Stomach (tissue), 9 donors: ENCODE measurements around the gene FMN2. TPM values are rescaled to one million over a fixed set of nuclear protein-coding genes. Genes with fewer than 3 reads are reported as not detected.

Experiments used
- DNase-seq, 2 donors: peaks; one replicate each; pipeline versions ENCODE4 v3.0.0 to v3.0.0-alpha.2; 2013 to 2019
- H3K27ac ChIP-seq, 5 donors: fragments of 200-600 bp in 4 of 5; sonication (generic) in 4 of 5; one replicate each; pipeline ENCODE4 v1.5.1; 2013 to 2019; ENCODE audit warnings: mild to moderate bottlenecking in 1 of 5, moderate library complexity in 1 of 5
- H3K27me3 ChIP-seq, 3 donors: fragments of 200-600 bp; sonication (generic); one replicate each; pipeline ENCODE4 v1.5.1; 2017 to 2019; ENCODE audit warnings: mixed run types in 1 of 3
- H3K36me3 ChIP-seq, 4 donors: fragments of 200-600 bp; sonication (generic); 1 replicate in 3 of 4; 2 replicates in 1 of 4; pipeline ENCODE4 v1.5.1; 2016 to 2019
- H3K4me1 ChIP-seq, 4 donors: fragments of 200-600 bp; sonication (generic); one replicate each; pipeline ENCODE4 v1.5.1; 2016 to 2019
- H3K4me3 ChIP-seq, 4 donors: fragments of 200-600 bp; sonication (generic) in 3 of 4; one replicate each; pipeline ENCODE4 v1.5.1; 2016 to 2019; ENCODE audit warnings: mild to moderate bottlenecking in 1 of 4
- H3K9me3 ChIP-seq, 4 donors: fragments of 200-600 bp; sonication (generic); one replicate each; pipeline ENCODE4 v1.5.1; 2016 to 2019
- EP300 ChIP-seq: sonication (generic); formaldehyde crosslinking; IDR thresholded peaks from one replicate; pipeline ENCODE4 v1.6.1; 2017; ENCODE audit warnings: antibody characterized with exemption
- POLR2A ChIP-seq, 4 donors: fragments of 450-650 bp; IDR thresholded peaks; one replicate each; pipeline ENCODE4 v1.6.1; 2016; ENCODE audit warnings: antibody characterized with exemption in 4 of 4, control low read depth in 2 of 4, mild to moderate bottlenecking in 1 of 4, moderate library complexity in 1 of 4
- POLR2AphosphoS5 ChIP-seq, 3 donors: sonication (generic); formaldehyde crosslinking; IDR thresholded peaks; one replicate each; pipeline ENCODE4 v1.6.1; 2016; ENCODE audit warnings: antibody characterized with exemption in 3 of 3
- WGBS, 5 donors: extraction: QIAGEN DNeasy Blood & Tissue Kit in 3 of 5; methylation state at CpG; one replicate each; pipeline versions ENCODE4 v1.1.5 to v1.1.7; 2013 to 2018; 5-methylcytosine and 5-hydroxymethylcytosine counted together
- intact Hi-C: fragments of 100-400 bp; cut with DNase I; formaldehyde crosslinking; loops from one replicate; pipeline ENCODE4 v1.15.1; 2023; ENCODE audit warnings: low total_unique reads
- polyA plus RNA-seq, 3 donors: library from polyadenylated mRNA; stranded (reverse); fragments of 200-250 nt; gene quantifications; one replicate each; pipeline ENCODE4 v1.2.3, GENCODE V29; 2013
- total RNA-seq, 5 donors: library from RNA; depleted of rRNA; stranded (reverse); fragments of >200 nt; gene quantifications; one replicate each; pipeline versions ENCODE4 v1.1.0 to v1.2.3, GENCODE V29; 2014 to 2016
- TF ChIP-seq, protein P1 (sequence below), 7 experiments: fragments of 450-650 bp in 4 of 7; fragments of 200-600 bp in 3 of 7; sonication (generic) in 3 of 7; IDR thresholded peaks; one replicate each; pipeline ENCODE4 v1.5.1; 2016 to 2019; ENCODE audit warnings: antibody characterized with exemption in 7 of 7, control low read depth in 2 of 7, mild to moderate bottlenecking in 1 of 7
- donor health status: healthy with polysubstance abuse.
- donor health status: Bipolar disorder and iron deficiency.
- donor health status: healthy.

Gene FMN2
- total and polyA plus RNA-seq, 8 donors = 0.61 to 3.3 (median 0.87) TPM; not detected in 2

DNA sequence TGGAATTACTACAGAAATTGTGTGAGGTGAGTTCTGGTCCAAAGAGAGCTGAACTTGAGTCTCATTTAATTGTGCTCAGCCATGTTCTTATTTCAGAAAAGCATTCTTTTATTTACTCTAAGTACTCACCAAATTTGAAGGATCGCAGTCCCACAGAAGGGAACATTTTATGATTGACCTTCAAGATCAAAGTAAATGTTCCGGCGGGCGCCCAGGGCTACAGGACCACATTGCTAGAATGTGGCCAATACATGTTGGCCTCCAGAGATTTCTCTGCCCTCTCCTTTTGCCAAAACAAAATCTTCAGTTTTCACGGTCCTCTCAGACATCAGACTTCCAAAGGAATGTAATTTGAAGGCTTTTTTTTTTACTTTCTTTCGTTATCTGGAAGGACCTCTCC is 237.8 kb downstream of the FMN2 start:
- TF ChIP-seq EP300 = no peak
- TF ChIP-seq POLR2AphosphoS5 (IDR thresholded peaks at IDR 0.05) = no peak
- TF ChIP-seq, protein P1, sequence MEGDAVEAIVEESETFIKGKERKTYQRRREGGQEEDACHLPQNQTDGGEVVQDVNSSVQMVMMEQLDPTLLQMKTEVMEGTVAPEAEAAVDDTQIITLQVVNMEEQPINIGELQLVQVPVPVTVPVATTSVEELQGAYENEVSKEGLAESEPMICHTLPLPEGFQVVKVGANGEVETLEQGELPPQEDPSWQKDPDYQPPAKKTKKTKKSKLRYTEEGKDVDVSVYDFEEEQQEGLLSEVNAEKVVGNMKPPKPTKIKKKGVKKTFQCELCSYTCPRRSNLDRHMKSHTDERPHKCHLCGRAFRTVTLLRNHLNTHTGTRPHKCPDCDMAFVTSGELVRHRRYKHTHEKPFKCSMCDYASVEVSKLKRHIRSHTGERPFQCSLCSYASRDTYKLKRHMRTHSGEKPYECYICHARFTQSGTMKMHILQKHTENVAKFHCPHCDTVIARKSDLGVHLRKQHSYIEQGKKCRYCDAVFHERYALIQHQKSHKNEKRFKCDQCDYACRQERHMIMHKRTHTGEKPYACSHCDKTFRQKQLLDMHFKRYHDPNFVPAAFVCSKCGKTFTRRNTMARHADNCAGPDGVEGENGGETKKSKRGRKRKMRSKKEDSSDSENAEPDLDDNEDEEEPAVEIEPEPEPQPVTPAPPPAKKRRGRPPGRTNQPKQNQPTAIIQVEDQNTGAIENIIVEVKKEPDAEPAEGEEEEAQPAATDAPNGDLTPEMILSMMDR (IDR thresholded peaks at IDR 0.05) = no peak
- TF ChIP-seq POLR2A (IDR thresholded peaks at IDR 0.05) = no peak
- no peak overlapping the region for H3K4me3 ChIP-seq
- no peaks in the 10 kb centered on the region for H3K4me1 ChIP-seq
- no peaks in the 10 kb centered on the region for H3K9me3 ChIP-seq
- no peaks in the 10 kb centered on the region for H3K27me3 ChIP-seq
- no peak overlapping the region for H3K27ac ChIP-seq
- no peak for DNase-seq
- no peaks in the 10 kb centered on the region for H3K36me3 ChIP-seq
- intact Hi-C loops = no loop called here
- WGBS, 5 donors = 63 to 86% (median 85%) methylated on average over 6 of the region's 6 CpGs

DNA sequence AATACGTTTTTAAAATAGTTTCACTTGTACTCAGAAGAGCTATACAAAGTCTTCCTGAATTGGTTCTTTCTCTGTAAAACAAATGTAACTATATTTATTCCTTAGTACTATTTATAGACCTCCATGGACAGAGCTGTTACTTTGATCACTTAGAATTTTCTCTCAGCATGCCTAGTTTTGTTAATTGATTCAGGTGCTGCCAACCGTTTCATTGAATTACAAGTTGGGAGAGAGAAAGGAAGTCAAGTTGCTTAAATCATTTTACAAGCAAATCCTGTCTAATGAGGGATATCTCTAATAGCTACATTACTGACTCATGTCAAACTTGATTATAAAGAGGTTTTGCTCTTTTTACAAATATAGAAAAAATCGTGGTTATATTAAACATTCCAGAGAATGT is 241.0 kb downstream of the FMN2 start:
- WGBS, 5 donors = 43 to 54% (median 46%) methylated on average over 3 of the region's 3 CpGs
- no peak for DNase-seq
- Histone ChIP-seq H3K27me3 (no peaks in the 10 kb centered on the region), H3K36me3 (no peaks in the 10 kb centered on the region), H3K27ac (no peak overlapping the region), H3K4me1 (no peaks in the 10 kb centered on the region), H3K9me3 (no peaks in the 10 kb centered on the region), H3K4me3 (no peak overlapping the region)
- intact Hi-C loops = no loop called here
- TF ChIP-seq POLR2AphosphoS5 (IDR thresholded peaks at IDR 0.05) (no peak), EP300 (no peak), POLR2A (IDR thresholded peaks at IDR 0.05) (no peak)
- TF ChIP-seq, protein P1 (IDR thresholded peaks at IDR 0.05) = no peak

DNA sequence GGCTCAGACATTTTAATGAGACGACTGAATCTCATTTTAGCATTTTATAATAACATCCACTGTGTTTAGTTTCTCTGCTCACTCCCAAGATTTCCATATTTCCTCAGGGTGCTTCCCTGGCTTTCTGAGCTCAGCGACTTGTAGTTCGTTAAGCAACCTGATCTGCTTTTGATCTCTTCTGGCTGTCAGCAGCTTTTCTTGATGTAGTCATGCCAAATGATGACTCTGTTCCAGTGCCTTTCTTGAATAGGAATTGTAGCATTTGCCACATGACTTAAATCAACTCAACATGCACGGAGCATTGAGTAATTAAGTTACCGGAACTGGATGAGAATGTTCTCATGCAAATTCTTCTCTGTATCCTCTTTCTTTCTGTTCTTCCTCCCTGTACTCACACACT is 246.1 kb downstream of the FMN2 start:
- 65 to 77% (median 68%) methylated on average over 5 of the region's 5 CpGs for WGBS, 5 donors
- TF ChIP-seq POLR2AphosphoS5 (IDR thresholded peaks at IDR 0.05) (peak in 1 of 3 donors; percentile 63), POLR2A (IDR thresholded peaks at IDR 0.05) (no peak), EP300 (no peak)
- TF ChIP-seq, protein P1 (IDR thresholded peaks at IDR 0.05) = no peak

DNA sequence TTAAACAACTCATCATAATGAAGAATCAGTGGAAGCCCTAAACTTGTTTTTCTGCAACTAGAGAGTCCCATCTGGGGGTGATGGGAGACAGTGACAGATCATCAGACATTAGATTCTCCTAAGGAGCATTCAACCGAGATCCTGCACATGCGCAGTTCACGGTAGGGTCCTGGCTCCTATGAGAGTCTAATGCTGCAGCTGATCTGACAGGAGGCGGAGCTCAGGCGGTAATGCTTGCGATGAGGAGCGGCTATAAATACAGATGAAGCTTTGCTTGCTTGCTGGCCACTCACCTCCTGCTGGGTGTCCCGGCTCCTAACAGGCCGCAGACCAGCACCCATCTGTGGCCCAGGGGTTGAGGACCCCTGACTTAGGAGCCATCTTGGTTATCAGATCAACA is 247.2 kb downstream of the FMN2 start:
- no peak overlapping the region for H3K27ac ChIP-seq
- no peak overlapping the region for H3K4me3 ChIP-seq
- intact Hi-C loops = no loop called here
- no peak for DNase-seq
- no peaks in the 10 kb centered on the region for H3K36me3 ChIP-seq
- no peaks in the 10 kb centered on the region for H3K9me3 ChIP-seq
- H3K4me1 ChIP-seq = peaks cover 0 to 14% (median 5%) of the 10 kb centered on the region in 4 donors
- WGBS, 5 donors = 90 to 97% (median 94%) methylated on average over 7 to 9 of the region's 9 CpGs
- H3K27me3 ChIP-seq = no peaks in the 10 kb centered on the region
- TF ChIP-seq EP300 (no peak), POLR2A (IDR thresholded peaks at IDR 0.05) (no peak), POLR2AphosphoS5 (IDR thresholded peaks at IDR 0.05) (no peak)
- TF ChIP-seq, protein P1 (IDR thresholded peaks at IDR 0.05) = no peak

More for the DNA sequence above, 246.1 kb downstream of the FMN2 start:
- Histone ChIP-seq H3K4me3 (no peak overlapping the region), H3K4me1 (peaks cover 0 to 5% (median 0%) of the 10 kb centered on the region in 4 donors), H3K9me3 (no peaks in the 10 kb centered on the region), H3K27ac (no peak overlapping the region), H3K36me3 (no peaks in the 10 kb centered on the region), H3K27me3 (no peaks in the 10 kb centered on the region)
- peak in 1 of 2 donors; percentile 53 for DNase-seq
- intact Hi-C loops = no loop called here
